Transverse colon (tissue), 4 donors: ENCODE measurements around the gene APOL4. TPM values are rescaled to one million over a fixed set of nuclear protein-coding genes. Genes with fewer than 3 reads are reported as not detected.
A peak's percentile ranks its signal among the peaks of the same experiment; 100 is the strongest.

Experiments used
- DNase-seq: peaks from one replicate; pipeline ENCODE4 v3.0.0-alpha.2; 2019
- H3K27ac ChIP-seq, 4 donors: fragments of 200-600 bp; sonication (generic); 2 replicates each; pipeline ENCODE4 v1.5.1; 2016 to 2018; ENCODE audit warnings: inconsistent platforms in 4 of 4
- H3K27me3 ChIP-seq: fragments of 200-600 bp; sonication (generic); 2 replicates; pipeline ENCODE4 v1.5.1; 2017; ENCODE audit warnings: inconsistent platforms
- H3K36me3 ChIP-seq, 4 donors: fragments of 200-600 bp; sonication (generic); 2 replicates each; pipeline ENCODE4 v1.5.1; 2017 to 2019; ENCODE audit warnings: inconsistent platforms in 4 of 4
- H3K4me1 ChIP-seq, 4 donors: fragments of 200-600 bp; sonication (generic); 2 replicates each; pipeline ENCODE4 v1.5.1; 2017 to 2020; ENCODE audit warnings: inconsistent platforms in 4 of 4
- H3K4me3 ChIP-seq, 4 donors: fragments of 200-600 bp; sonication (generic); 1 replicate in 1 of 4; 2 replicates in 3 of 4; pipeline versions ENCODE4 v1.5.1 to v1.6.1; 2017 to 2019; ENCODE audit warnings: inconsistent platforms in 4 of 4
- H3K9me3 ChIP-seq, 2 donors: fragments of 200-600 bp; sonication (generic); 2 replicates each; pipeline ENCODE4 v1.5.1; 2017 to 2019; ENCODE audit warnings: inconsistent platforms in 2 of 2
- EP300 ChIP-seq: sonication (generic); formaldehyde crosslinking; IDR thresholded peaks from one replicate; pipeline ENCODE4 v1.6.1; 2017; ENCODE audit warnings: antibody characterized with exemption, low read depth
- POLR2A ChIP-seq: fragments of 450-650 bp; IDR thresholded peaks from one replicate; pipeline ENCODE4 v1.6.1; 2016; ENCODE audit warnings: antibody characterized with exemption, mild to moderate bottlenecking, moderate library complexity
- POLR2AphosphoS5 ChIP-seq, 3 donors: sonication (generic); formaldehyde crosslinking; IDR thresholded peaks; one replicate each; pipeline ENCODE4 v1.6.1; 2016; ENCODE audit warnings: antibody characterized with exemption in 3 of 3
- WGBS, 2 donors: methylation state at CpG; one replicate each; pipeline ENCODE4 v1.1.5; 2018; ENCODE audit warnings: low coverage in 1 of 2; 5-methylcytosine and 5-hydroxymethylcytosine counted together
- in situ Hi-C, 4 donors: fragments of 200-750 bp; cut with MboI; loops; one replicate each; pipeline versions ENCODE4 v1.15.0 to v1.15.1; 2017; ENCODE audit warnings: low sequenced_read_pairs in 3 of 4, low pct_ligation_motif_present in 1 of 4, low pct_unique_long_range_greater_than_20kb in 1 of 4
- intact Hi-C: fragments of 100-400 bp; cut with DNase I; formaldehyde crosslinking; loops from one replicate; pipeline ENCODE4 v1.15.1; 2023; ENCODE audit warnings: low total_unique reads
- total RNA-seq, 4 donors: library from RNA; depleted of rRNA; stranded (reverse); fragments of >200 nt; gene quantifications; one replicate each; pipeline ENCODE4 v1.1.0, GENCODE V29; 2016
- TF ChIP-seq, protein P1 (sequence below), 5 experiments: fragments of 200-600 bp in 3 of 5; fragments of 450-650 bp in 2 of 5; sonication (generic) in 3 of 5; IDR thresholded peaks; 1 replicate in 2 of 5; 2 replicates in 3 of 5; pipeline ENCODE4 v1.5.1; 2016 to 2017; ENCODE audit warnings: antibody characterized with exemption in 5 of 5, inconsistent platforms in 3 of 5, mild to moderate bottlenecking in 2 of 5, moderate library complexity in 1 of 5

The APOL4 gene
- total RNA-seq, 4 donors from 2014 or later, result 0.16 to 9.0 (median 1.8) TPM; not detected in 1

DNA sequence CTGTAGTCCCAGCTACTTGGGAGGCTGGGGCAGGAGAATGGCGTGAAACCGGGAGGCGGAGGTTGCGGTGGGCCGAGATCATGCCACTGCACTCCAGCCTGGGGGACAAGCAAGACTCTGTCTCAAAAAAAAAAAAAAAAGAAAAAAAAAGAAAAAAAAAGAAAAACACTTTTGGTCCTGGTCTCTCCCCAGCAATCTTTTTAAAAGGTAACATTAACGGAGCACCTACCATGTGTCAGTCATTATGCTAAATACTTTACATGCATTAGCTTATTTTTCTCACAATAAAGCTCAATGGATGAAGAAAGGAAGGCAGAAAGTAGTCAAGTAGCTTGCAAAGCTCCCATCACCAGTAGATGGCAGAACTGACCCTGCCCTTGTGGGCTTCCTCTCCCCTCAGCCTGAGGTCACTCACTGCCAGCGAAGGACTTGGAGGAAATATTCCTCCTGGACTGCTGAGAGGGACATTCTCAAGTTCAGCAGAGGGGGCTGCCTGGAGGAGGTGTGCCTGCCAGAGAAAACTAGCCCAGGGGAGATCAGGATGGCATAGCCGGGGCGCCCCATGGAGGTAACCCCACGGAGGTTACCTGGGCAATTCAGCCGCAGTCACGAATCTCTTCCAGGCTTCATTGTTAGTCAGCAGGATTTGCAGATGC, 56.6 kb downstream of the APOL4 start:
- intact Hi-C loops (loop anchor here (5.0 kb wide), 1 partner anchor 342 kb away; no protein-coding TSS in a partner anchor), in situ Hi-C loops (loop anchor here in 1 of 4 donors (5.0 kb wide), 1 partner anchor 37 kb away; no protein-coding TSS in a partner anchor)
- Histone ChIP-seq H3K27ac (peak overlapping the region in 1 of 4 donors; percentile 6), H3K9me3 (no peaks in the 10 kb centered on the region), H3K4me3 (no peak overlapping the region), H3K4me1 (peaks cover 0 to 11% (median 3%) of the 10 kb centered on the region in 4 donors), H3K27me3 (no peaks in the 10 kb centered on the region), H3K36me3 (no peaks in the 10 kb centered on the region)
- TF ChIP-seq POLR2AphosphoS5 (IDR thresholded peaks at IDR 0.05), result no peak
- TF ChIP-seq, protein P1, sequence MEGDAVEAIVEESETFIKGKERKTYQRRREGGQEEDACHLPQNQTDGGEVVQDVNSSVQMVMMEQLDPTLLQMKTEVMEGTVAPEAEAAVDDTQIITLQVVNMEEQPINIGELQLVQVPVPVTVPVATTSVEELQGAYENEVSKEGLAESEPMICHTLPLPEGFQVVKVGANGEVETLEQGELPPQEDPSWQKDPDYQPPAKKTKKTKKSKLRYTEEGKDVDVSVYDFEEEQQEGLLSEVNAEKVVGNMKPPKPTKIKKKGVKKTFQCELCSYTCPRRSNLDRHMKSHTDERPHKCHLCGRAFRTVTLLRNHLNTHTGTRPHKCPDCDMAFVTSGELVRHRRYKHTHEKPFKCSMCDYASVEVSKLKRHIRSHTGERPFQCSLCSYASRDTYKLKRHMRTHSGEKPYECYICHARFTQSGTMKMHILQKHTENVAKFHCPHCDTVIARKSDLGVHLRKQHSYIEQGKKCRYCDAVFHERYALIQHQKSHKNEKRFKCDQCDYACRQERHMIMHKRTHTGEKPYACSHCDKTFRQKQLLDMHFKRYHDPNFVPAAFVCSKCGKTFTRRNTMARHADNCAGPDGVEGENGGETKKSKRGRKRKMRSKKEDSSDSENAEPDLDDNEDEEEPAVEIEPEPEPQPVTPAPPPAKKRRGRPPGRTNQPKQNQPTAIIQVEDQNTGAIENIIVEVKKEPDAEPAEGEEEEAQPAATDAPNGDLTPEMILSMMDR (IDR thresholded peaks at IDR 0.05), result peak; percentile 64 to 72 (median 70)
- DNase-seq, result peak; percentile 52
- WGBS, 2 donors, result 17 to 65% methylated on average over 1 to 12 of the region's 12 CpGs

DNA sequence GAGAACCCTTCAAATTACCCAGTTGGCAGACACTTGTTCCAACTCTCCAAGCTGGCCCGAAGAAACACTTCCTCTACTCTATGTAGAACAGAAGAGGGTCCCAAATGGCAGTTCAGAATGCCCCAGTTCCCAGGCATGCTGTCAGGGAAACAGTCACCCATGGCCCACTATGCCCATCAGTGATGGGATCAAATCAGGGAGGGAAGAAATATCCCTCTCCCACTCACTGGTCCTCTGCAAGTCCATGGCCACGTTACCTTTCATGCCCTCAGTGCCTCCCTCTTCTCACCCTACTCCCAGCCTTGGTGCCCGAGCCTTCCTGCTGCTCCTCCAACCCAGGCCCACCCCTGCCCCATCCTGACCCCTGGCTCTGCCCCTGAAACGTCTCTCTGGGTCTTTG, 57.7 kb downstream of the APOL4 start:
- in situ Hi-C loops, result loop anchor here in 1 of 4 donors (5.0 kb wide), 1 partner anchor 38 kb away; no protein-coding TSS in a partner anchor
- TF ChIP-seq EP300 (no peak), POLR2AphosphoS5 (IDR thresholded peaks at IDR 0.05) (no peak), POLR2A (no peak)
- TF ChIP-seq, protein P1 (IDR thresholded peaks at IDR 0.05), result no peak
- no peak overlapping the region for H3K27ac ChIP-seq
- no peaks in the 10 kb centered on the region for H3K36me3 ChIP-seq
- H3K27me3 ChIP-seq, result no peaks in the 10 kb centered on the region
- no peaks in the 10 kb centered on the region for H3K9me3 ChIP-seq
- whole genome bisulfite sequencing, 2 donors, result 69% methylated on average over 4 of the region's 4 CpGs; no CpG with 5 or more reads in 1 of the 2 donors
- DNase-seq, result no peak
- intact Hi-C loops, result loop anchor here (5.0 kb wide), 1 partner anchor 343 kb away; no protein-coding TSS in a partner anchor
- H3K4me1 ChIP-seq, result peaks cover 0 to 6% (median 3%) of the 10 kb centered on the region in 4 donors
- no peak overlapping the region for H3K4me3 ChIP-seq

DNA sequence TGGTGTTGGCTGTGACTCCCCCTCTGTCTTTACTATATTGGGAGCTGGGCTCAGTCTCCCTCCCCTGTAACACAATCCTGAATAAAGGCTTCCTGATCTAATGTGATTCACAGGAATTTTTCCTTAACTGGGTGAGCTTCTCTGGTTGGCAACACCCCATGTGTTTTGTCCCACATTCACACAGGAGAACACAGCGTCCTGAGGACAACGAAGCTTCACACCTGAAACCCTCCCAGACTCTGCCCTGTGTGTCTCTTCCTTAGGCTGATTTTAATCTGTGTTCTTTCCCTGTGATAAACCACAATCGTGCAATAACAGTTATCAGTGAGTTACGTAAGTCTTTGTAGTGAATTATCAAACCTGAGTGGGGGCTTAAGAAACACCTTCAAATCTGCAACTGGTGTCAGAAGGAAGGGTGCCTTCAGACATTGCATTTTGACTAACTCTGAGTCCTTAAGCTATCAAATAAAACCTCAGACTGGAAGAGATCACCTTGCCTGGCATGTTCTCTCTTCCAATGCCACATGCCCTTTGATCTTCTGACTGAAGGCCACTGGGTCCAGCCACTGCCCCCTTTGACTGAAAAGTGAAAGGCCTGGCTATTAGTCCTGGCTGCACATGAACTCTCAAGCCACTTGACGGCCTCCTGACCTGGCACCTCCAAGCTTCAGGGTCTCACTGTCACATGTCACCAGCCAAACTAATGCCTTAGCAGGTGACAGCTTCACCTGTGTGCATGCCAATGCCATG, 58.4 kb downstream of the APOL4 start:
- intact Hi-C loops (loop anchor here (5.0 kb wide), 1 partner anchor 344 kb away; no protein-coding TSS in a partner anchor), in situ Hi-C loops (loop anchor here in 1 of 4 donors (5.0 kb wide), 1 partner anchor 39 kb away; no protein-coding TSS in a partner anchor)
- no peak for DNase-seq
- peaks cover 0 to 6% (median 3%) of the 10 kb centered on the region in 4 donors for H3K4me1 ChIP-seq
- no peak overlapping the region for H3K27ac ChIP-seq
- WGBS, 2 donors, result 62 to 100% methylated on average over 2 to 5 of the region's 5 CpGs
- TF ChIP-seq POLR2AphosphoS5 (IDR thresholded peaks at IDR 0.05), result no peak
- no peak for TF ChIP-seq EP300
- TF ChIP-seq, protein P1 (IDR thresholded peaks at IDR 0.05), result no peak
- no peak for TF ChIP-seq POLR2A
- H3K4me3 ChIP-seq, result no peak overlapping the region
- no peaks in the 10 kb centered on the region for H3K9me3 ChIP-seq
- H3K27me3 ChIP-seq, result no peaks in the 10 kb centered on the region
- H3K36me3 ChIP-seq, result no peaks in the 10 kb centered on the region

DNA sequence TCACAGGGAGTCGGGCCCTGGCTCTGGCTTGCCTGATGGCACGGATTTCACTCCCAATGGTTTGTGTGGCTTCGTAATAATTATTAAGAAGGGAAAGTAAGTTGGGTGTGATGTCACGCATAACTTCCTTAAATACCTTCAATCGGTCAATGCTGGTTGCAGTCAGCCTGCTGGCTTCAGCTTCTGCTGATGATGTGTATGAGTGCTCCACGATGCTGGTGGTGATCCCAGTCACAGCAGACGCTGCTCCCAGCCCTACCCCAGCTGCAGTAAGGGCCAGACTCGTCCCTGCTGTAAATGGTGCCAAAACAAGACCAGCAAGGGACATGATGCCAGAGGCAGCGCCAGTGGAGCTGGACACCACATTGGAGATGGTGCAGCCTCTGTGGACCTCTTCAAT, 60.1 kb downstream of the APOL4 start:
- in situ Hi-C loops, result loop anchor here in 1 of 4 donors (5.0 kb wide), 1 partner anchor 41 kb away; no protein-coding TSS in a partner anchor
- H3K4me1 ChIP-seq, result peaks cover 0 to 6% (median 3%) of the 10 kb centered on the region in 4 donors
- intact Hi-C loops, result loop anchor here (5.0 kb wide), 1 partner anchor 346 kb away; no protein-coding TSS in a partner anchor
- WGBS, 2 donors, result 40 to 81% methylated on average over 1 to 9 of the region's 9 CpGs
- H3K4me3 ChIP-seq, result no peak overlapping the region
- H3K27me3 ChIP-seq, result no peaks in the 10 kb centered on the region
- H3K9me3 ChIP-seq, result no peaks in the 10 kb centered on the region
- TF ChIP-seq, protein P1 (IDR thresholded peaks at IDR 0.05), result no peak
- no peak for TF ChIP-seq POLR2AphosphoS5 (IDR thresholded peaks at IDR 0.05)
- TF ChIP-seq EP300, result no peak
- TF ChIP-seq POLR2A, result no peak
- H3K27ac ChIP-seq, result no peak overlapping the region
- no peaks in the 10 kb centered on the region for H3K36me3 ChIP-seq
- no peak for DNase-seq
